CD14-positive monocyte (primary cell): ENCODE data around the gene PNMA6F. TPM values are rescaled to one million over a fixed set of nuclear protein-coding genes. Genes with fewer than 3 reads are reported as not detected.

Source experiments
- DNase-seq, 3 donors: peaks; one replicate each; pipeline ENCODE4 v3.0.0-alpha.2; 2011 to 2022
- H2AFZ ChIP-seq: 2 replicates; pipeline ENCODE4 v1.6.0; 2012; ENCODE audit warnings: mild to moderate bottlenecking, low read depth, low read length, inconsistent platforms; ENCODE audit not compliant: insufficient read depth, poor library complexity, severe bottlenecking
- H3K27ac ChIP-seq, 2 donors: 1 replicate in 1 of 2; 2 replicates in 1 of 2; pipeline ENCODE4 v1.5.1; 2012 to 2013; ENCODE audit warnings: low read length in 2 of 2, control low read depth in 1 of 2, inconsistent platforms in 1 of 2, low read depth in 1 of 2, mild to moderate bottlenecking in 1 of 2
- H3K27me3 ChIP-seq, 2 donors: one replicate each; pipeline versions ENCODE4 v1.6.0 to v1.6.1; 2011 to 2013; ENCODE audit warnings: low read length in 2 of 2; ENCODE audit not compliant: control insufficient read depth in 2 of 2, insufficient read depth in 2 of 2
- H3K36me3 ChIP-seq, 2 donors: replicated peaks in 1 of 2; 1 replicate in 1 of 2; 2 replicates in 1 of 2; pipeline versions ENCODE4 v1.5.1 to v1.6.1; 2012 to 2013; ENCODE audit warnings: low read length in 2 of 2, control low read depth in 1 of 2, inconsistent platforms in 1 of 2, mild to moderate bottlenecking in 1 of 2; ENCODE audit not compliant: insufficient read depth in 2 of 2, control insufficient read depth in 1 of 2
- H3K4me1 ChIP-seq, 2 donors: 1 replicate in 1 of 2; 2 replicates in 1 of 2; pipeline versions ENCODE4 v1.5.1 to v1.6.1; 2012 to 2013; ENCODE audit warnings: low read length in 2 of 2, control low read depth in 1 of 2, inconsistent platforms in 1 of 2, mild to moderate bottlenecking in 1 of 2, moderate library complexity in 1 of 2; ENCODE audit not compliant: insufficient read depth in 2 of 2, control insufficient read depth in 1 of 2
- H3K4me2 ChIP-seq: replicated peaks from 2 replicates; pipeline ENCODE3; 2012; ENCODE audit warnings: low read length, moderate library complexity, mild to moderate bottlenecking; ENCODE audit not compliant: poor library complexity, severe bottlenecking; ENCODE audit errors: extremely low read depth
- H3K4me3 ChIP-seq, 3 experiments: fragments of 200-600 bp in 1 of 3; sonication (generic) in 1 of 3; replicated peaks in 1 of 3; 1 replicate in 2 of 3; 2 replicates in 1 of 3; pipeline ENCODE4 v1.5.1; 2011 to 2013; ENCODE audit warnings: low read length in 3 of 3, mild to moderate bottlenecking in 3 of 3, control low read depth in 2 of 3, low read depth in 2 of 3, inconsistent platforms in 1 of 3, moderate library complexity in 1 of 3
- H3K79me2 ChIP-seq: 2 replicates; pipeline ENCODE4 v1.6.0; 2012; ENCODE audit warnings: mild to moderate bottlenecking, control low read depth, inconsistent platforms, low read length, moderate library complexity; ENCODE audit not compliant: insufficient read depth
- H3K9ac ChIP-seq: 2 replicates; pipeline ENCODE4 v1.6.0; 2017; ENCODE audit warnings: low read length, mild to moderate bottlenecking; ENCODE audit not compliant: insufficient read depth, poor library complexity, severe bottlenecking
- H3K9me3 ChIP-seq, 2 donors: replicated peaks in 1 of 2; 1 replicate in 1 of 2; 2 replicates in 1 of 2; pipeline versions ENCODE4 v1.5.1 to v1.6.1; 2012 to 2013; ENCODE audit warnings: low read length in 2 of 2, control low read depth in 1 of 2; ENCODE audit not compliant: control insufficient read depth in 1 of 2, insufficient read depth in 1 of 2
- H4K20me1 ChIP-seq: 2 replicates; pipeline ENCODE4 v1.6.0; 2012; ENCODE audit warnings: mild to moderate bottlenecking, low read length, control low read depth, moderate library complexity; ENCODE audit not compliant: insufficient read depth
- H3K27ac Mint-ChIP-seq, 7 donors: one replicate each; pipeline ENCODE4 v1.8.0; 2020; ENCODE audit warnings: mild to moderate bottlenecking in 7 of 7, mixed read lengths in 7 of 7, moderate library complexity in 6 of 7, inconsistent platforms in 2 of 7
- H3K27me3 Mint-ChIP-seq, 3 donors: one replicate each; pipeline ENCODE4 v1.8.0; 2021 to 2022; ENCODE audit warnings: low read depth in 3 of 3, mild to moderate bottlenecking in 3 of 3, mixed read lengths in 3 of 3, moderate library complexity in 3 of 3, inconsistent platforms in 1 of 3
- H3K36me3 Mint-ChIP-seq, 2 donors: one replicate each; pipeline ENCODE4 v1.8.0; 2020; ENCODE audit warnings: mixed read lengths in 2 of 2, inconsistent platforms in 1 of 2, mild to moderate bottlenecking in 1 of 2
- H3K4me1 Mint-ChIP-seq: one replicate; pipeline ENCODE4 v1.8.0; 2020; ENCODE audit warnings: mild to moderate bottlenecking, mixed read lengths
- H3K4me3 Mint-ChIP-seq, 2 donors: one replicate each; pipeline ENCODE4 v1.8.0; 2020; ENCODE audit warnings: mild to moderate bottlenecking in 2 of 2, mixed read lengths in 2 of 2, moderate library complexity in 1 of 2
- H3K9me3 Mint-ChIP-seq, 7 donors: one replicate each; pipeline ENCODE4 v1.8.0; 2020 to 2022; ENCODE audit warnings: mixed read lengths in 7 of 7, mild to moderate bottlenecking in 6 of 7, moderate library complexity in 6 of 7, inconsistent platforms in 2 of 7
- WGBS: methylation state at CpG from one replicate; pipeline ENCODE4 v1.1.5; 2013; ENCODE audit warnings: missing lambda C conversion rate; ENCODE audit not compliant: insufficient coverage; 5-methylcytosine and 5-hydroxymethylcytosine counted together
- intact Hi-C, 2 donors: fragments of 100-400 bp; cut with micrococcal nuclease; formaldehyde crosslinking; loops; one replicate each; pipeline versions ENCODE4 v1.15.0 to v1.15.1; 2023
- polyA plus RNA-seq, 3 donors: library from polyadenylated mRNA; depleted of rRNA in 1 of 3; unstranded in 2 of 3; stranded (reverse) in 1 of 3; fragments of 300-500 nt in 2 of 3; fragments of >200 nt in 1 of 3; fragmentation: Illumina TruSeq in 2 of 3; gene quantifications; 1 replicate in 2 of 3; 2 replicates in 1 of 3; pipeline ENCODE4 v1.2.3, GENCODE V29; 2012 to 2021
- TF ChIP-seq, protein P1 (sequence below): fragments of 200-600 bp; IDR thresholded peaks from one replicate; pipeline ENCODE4 v1.8.0; 2022; ENCODE audit warnings: antibody characterized with exemption, mild to moderate bottlenecking

PNMA6F gene
- polyA plus RNA-seq, 3 donors: not detected

DNA sequence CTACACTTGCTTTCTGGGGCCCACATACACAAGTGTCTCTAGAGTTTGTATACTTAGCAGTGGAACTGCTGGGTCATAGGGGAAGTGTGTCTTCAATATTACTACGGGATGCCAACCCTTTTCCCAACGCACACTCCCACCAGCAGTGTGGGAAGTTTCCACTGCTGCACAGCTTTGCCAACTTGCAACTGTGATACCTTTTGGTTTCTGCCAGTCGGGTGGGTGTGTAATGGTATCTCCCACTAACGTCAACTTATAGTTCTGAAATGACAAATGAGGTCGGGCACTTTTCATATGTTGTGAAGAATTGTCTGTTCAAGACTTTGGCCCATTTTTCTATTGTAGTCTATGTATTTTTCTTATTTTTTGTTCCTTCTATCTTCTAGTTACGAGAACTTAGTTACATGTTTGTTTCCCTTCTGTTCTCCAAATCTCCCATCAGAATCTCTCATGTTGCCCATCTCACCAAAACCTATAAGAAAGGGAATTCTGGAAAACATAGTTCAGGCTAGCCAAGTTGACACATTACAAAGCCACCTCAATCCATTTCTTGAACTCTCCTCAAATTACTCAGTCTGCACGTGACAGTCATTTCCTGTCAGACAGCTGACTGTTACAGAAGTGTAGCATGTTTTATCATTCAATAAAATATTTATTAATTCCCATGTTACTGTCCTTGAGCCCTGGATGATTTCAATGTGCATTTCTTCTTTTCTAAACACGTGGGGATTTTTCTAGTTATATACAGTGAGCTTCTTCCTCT is 48.9 kb upstream of the PNMA6F start:
- H3K4me3 ChIP-seq: no peak overlapping the region
- Mint-ChIP-seq H3K4me3 (no peak overlapping the region), H3K9me3 (peaks cover 0 to 3% (median 0%) of the 10 kb centered on the region in 7 donors), H3K4me1 (no peaks in the 10 kb centered on the region), H3K27ac (no peak overlapping the region), H3K27me3 (peaks cover 2 to 14% (median 3%) of the 10 kb centered on the region in 3 donors), H3K36me3 (no peaks in the 10 kb centered on the region)
- peaks cover 0 to 6% of the 10 kb centered on the region in 2 donors for H3K27me3 ChIP-seq
- H3K27ac ChIP-seq: no peak overlapping the region
- WGBS: 100% methylated on average over 1 of the region's 8 CpGs
- no peaks in the 10 kb centered on the region for H3K4me1 ChIP-seq
- intact Hi-C loops: no loop called here
- H3K36me3 ChIP-seq: no peaks in the 10 kb centered on the region
- no peaks in the 10 kb centered on the region for H4K20me1 ChIP-seq
- TF ChIP-seq, protein P1, sequence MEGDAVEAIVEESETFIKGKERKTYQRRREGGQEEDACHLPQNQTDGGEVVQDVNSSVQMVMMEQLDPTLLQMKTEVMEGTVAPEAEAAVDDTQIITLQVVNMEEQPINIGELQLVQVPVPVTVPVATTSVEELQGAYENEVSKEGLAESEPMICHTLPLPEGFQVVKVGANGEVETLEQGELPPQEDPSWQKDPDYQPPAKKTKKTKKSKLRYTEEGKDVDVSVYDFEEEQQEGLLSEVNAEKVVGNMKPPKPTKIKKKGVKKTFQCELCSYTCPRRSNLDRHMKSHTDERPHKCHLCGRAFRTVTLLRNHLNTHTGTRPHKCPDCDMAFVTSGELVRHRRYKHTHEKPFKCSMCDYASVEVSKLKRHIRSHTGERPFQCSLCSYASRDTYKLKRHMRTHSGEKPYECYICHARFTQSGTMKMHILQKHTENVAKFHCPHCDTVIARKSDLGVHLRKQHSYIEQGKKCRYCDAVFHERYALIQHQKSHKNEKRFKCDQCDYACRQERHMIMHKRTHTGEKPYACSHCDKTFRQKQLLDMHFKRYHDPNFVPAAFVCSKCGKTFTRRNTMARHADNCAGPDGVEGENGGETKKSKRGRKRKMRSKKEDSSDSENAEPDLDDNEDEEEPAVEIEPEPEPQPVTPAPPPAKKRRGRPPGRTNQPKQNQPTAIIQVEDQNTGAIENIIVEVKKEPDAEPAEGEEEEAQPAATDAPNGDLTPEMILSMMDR: no peak
- H3K9me3 ChIP-seq: no peaks in the 10 kb centered on the region
- no peak overlapping the region for H3K9ac ChIP-seq
- no peaks in the 10 kb centered on the region for H3K79me2 ChIP-seq
- no peak for DNase-seq
- H2AFZ ChIP-seq: no peak overlapping the region
- no peak overlapping the region for H3K4me2 ChIP-seq

DNA sequence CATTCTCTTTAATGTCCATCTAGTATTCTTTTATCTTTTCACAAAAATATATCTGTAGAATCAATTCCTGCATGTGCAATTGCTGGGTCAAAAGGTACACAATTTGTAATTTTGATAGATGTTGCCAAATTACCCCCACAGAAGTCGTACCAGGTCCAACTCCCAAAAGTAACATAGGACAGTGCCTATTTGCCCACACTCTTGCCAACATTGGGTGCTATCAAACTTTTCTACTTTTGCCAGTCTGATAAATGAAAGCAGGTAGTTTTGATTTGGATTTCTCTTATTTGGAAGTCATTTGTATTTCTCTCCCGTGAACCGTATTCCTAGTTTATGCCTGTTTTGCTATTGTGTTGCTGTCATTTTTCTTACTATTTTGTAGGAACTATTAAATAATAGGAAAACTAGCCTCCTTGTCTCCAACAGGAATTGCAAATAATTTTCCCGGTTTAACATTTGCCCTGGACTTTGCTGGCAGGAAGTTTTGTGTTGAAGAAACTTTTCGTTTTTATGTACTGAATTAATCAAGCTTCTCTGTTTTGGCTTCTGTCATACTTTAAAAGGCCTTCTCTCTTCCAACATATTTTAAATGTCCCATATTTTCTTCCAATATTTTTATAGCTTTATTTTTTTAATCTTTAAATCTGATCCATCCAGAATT is 45.4 kb upstream of the PNMA6F start:
- no peak overlapping the region for H3K9ac ChIP-seq
- H3K36me3 Mint-ChIP-seq: no peaks in the 10 kb centered on the region
- no CpG with 5 or more reads among the region's 5 CpGs for whole genome bisulfite sequencing

More for the DNA sequence above, 45.4 kb upstream of the PNMA6F start:
- intact Hi-C loops: no loop called here
- no peak overlapping the region for H2AFZ ChIP-seq
- H3K9me3 ChIP-seq: no peaks in the 10 kb centered on the region
- Mint-ChIP-seq H3K9me3 (peaks cover 0 to 4% (median 0%) of the 10 kb centered on the region in 7 donors), H3K4me1 (no peaks in the 10 kb centered on the region), H3K27ac (no peak overlapping the region), H3K27me3 (peaks cover 2 to 24% (median 9%) of the 10 kb centered on the region in 3 donors), H3K4me3 (no peak overlapping the region)
- H4K20me1 ChIP-seq: no peaks in the 10 kb centered on the region
- peaks cover 0 to 6% of the 10 kb centered on the region in 2 donors for H3K27me3 ChIP-seq
- H3K4me2 ChIP-seq: no peak overlapping the region
- H3K4me3 ChIP-seq: no peak overlapping the region
- H3K27ac ChIP-seq: no peak overlapping the region
- TF ChIP-seq, protein P1: no peak
- DNase-seq: no peak
- no peaks in the 10 kb centered on the region for H3K36me3 ChIP-seq
- no peaks in the 10 kb centered on the region for H3K4me1 ChIP-seq
- no peaks in the 10 kb centered on the region for H3K79me2 ChIP-seq
